ENCODE measurements around the gene PSD2. TPM values are rescaled to one million over a fixed set of nuclear protein-coding genes. Genes with fewer than 3 reads are reported as not detected.

The PSD2 gene
- total RNA-seq, 1 experiment from 2014 or later, result 0.79 TPM

- TF ChIP-seq EGR1 (IDR thresholded peaks at IDR 0.05; ENCODE audit: low read depth), result no peak
- TF ChIP-seq POLR2AphosphoS5 (IDR thresholded peaks at IDR 0.05; ENCODE audit: low read depth, low read length), result no peak
- TF ChIP-seq ATF3 (IDR thresholded peaks at IDR 0.05), result no peak
- no peak for TF ChIP-seq EZH2 (IDR thresholded peaks at IDR 0.05)
- no peak for TF ChIP-seq YY1 (IDR thresholded peaks at IDR 0.05; ENCODE audit: extremely low read depth, insufficient replicate concordance, low read depth, low read length)
- no peak for TF ChIP-seq SIN3A (IDR thresholded peaks at IDR 0.05; ENCODE audit: low read depth)
- TF ChIP-seq ELF1 (IDR thresholded peaks at IDR 0.05; ENCODE audit: borderline replicate concordance, low read depth), result no peak
- TF ChIP-seq CBX3 (IDR thresholded peaks at IDR 0.05; ENCODE audit: low read depth), result no peak
- no peak for TF ChIP-seq EZH2phosphoT487 (IDR thresholded peaks at IDR 0.05; ENCODE audit: borderline replicate concordance)
- no peak for TF ChIP-seq POLR2A (IDR thresholded peaks at IDR 0.05; ENCODE audit: borderline replicate concordance, extremely low read depth, insufficient read depth, insufficient read length)
- TF ChIP-seq CEBPB (IDR thresholded peaks at IDR 0.05; ENCODE audit: low read depth), result no peak
- TF ChIP-seq SRF (IDR thresholded peaks at IDR 0.05; ENCODE audit: low read depth), result no peak
- POLR2A ChIA-PET, result interaction anchor here (1.2 to 1.3 kb wide), 2 partner anchors 11 to 182 kb away, joined by 5 to 10 read pairs; no protein-coding TSS in a partner anchor
- DNase-seq (ENCODE audit: low read depth, low spot score), result no peak
- RAD21 ChIA-PET (ENCODE audit: low non-redundant PET in 1 of 2, low total read pairs in 2 of 2, uncharacterized antibody in 2 of 2, unreplicated experiment in 2 of 2), result interaction anchor here (0.6 to 2.1 kb wide), 10 partner anchors 57 to 370 kb away, joined by 3 to 21 read pairs (median 3); no protein-coding TSS in a partner anchor
- Histone ChIP-seq H2AFZ (ENCODE audit: low read depth, low read length, poor library complexity, severe bottlenecking) (no peak overlapping the region), H3K9me3 (ENCODE audit: control insufficient read depth in 1 of 2, insufficient read depth in 1 of 2, low read depth in 1 of 2, low read length in 2 of 2) (no peaks in the 10 kb centered on the region), H3K4me1 (ENCODE audit: control insufficient read depth in 1 of 2, insufficient read depth in 2 of 2, low read length in 2 of 2) (peaks cover 3 to 10% of the 10 kb centered on the region in 2 experiments; a peak in 2 of 4 replicates), H3K27ac (ENCODE audit: low read depth, low read length) (no peak overlapping the region), H3K9me2 (ENCODE audit: insufficient read depth) (no peaks in the 10 kb centered on the region), H3K27me3 (ENCODE audit: insufficient read depth, low read length) (no peaks in the 10 kb centered on the region), H3K9ac (ENCODE audit: low read length) (no peak overlapping the region), H3K36me3 (ENCODE audit: control insufficient read depth in 1 of 2, insufficient read depth in 2 of 2, low read length in 2 of 2) (no peaks in the 10 kb centered on the region), H3K4me2 (ENCODE audit: low read length) (peak overlapping the region; percentile 98; the same call in 1 of the 2 replicates), H3K79me2 (ENCODE audit: insufficient read depth, low read length) (no peaks in the 10 kb centered on the region), H3K4me3 (replicated peaks in 1 of 2; ENCODE audit: low read depth in 1 of 2, low read length in 2 of 2) (no peak overlapping the region), H4K20me1 (ENCODE audit: insufficient read depth) (no peaks in the 10 kb centered on the region)
- ATAC-seq, result peak; percentile 21
- CTCF ChIA-PET, result interaction anchor here (0.7 to 4.2 kb wide), 22 partner anchors 8 to 571 kb away, joined by 3 to 181 read pairs (median 8); partner anchors contain the start of gene PSD2
- BruUV-seq (replicated peaks), result no TSS peak
- intact Hi-C loops (cut with micrococcal nuclease), result loop anchor here (1.0 kb wide), 4 partner anchors 57 to 370 kb away; no protein-coding TSS in a partner anchor
Measured at GRCh38 chr5:139787257-139787567, 8.4 kb upstream of the PSD2 start.
